OCI-LY3 (cell line): ENCODE measurements around the gene PPFIA2.

Experiments
- H2AFZ ChIP-seq: fragments of 200-600, 300-600 bp; shearing (Covaris generic); 2 replicates; pipeline ENCODE4 v1.6.0; 2014; ENCODE audit warnings: antibody characterized with exemption, low read depth, low read length
- H3K27ac ChIP-seq: fragments of 200-600, 300-600 bp; sonication (generic); 2 replicates; pipeline ENCODE4 v1.5.1; 2014; ENCODE audit warnings: mild to moderate bottlenecking, low read length, moderate library complexity, mixed read lengths
- H3K27me3 ChIP-seq: fragments of 200-600, 300-600 bp; sonication (generic); 2 replicates; pipeline ENCODE4 v1.6.1; 2014; ENCODE audit warnings: low read depth, low read length, mixed read lengths
- H3K36me3 ChIP-seq: fragments of 200-600, 300-600 bp; sonication (generic); replicated peaks from 2 replicates; pipeline ENCODE3; 2014; ENCODE audit warnings: low read depth, low read length, mixed read lengths
- H3K4me1 ChIP-seq: fragments of 300-600, 200-600 bp; sonication (generic); 2 replicates; pipeline ENCODE4 v1.6.1; 2014; ENCODE audit warnings: low read length, mixed read lengths
- H3K4me2 ChIP-seq: fragments of 200-600, 300-600 bp; sonication (generic); 2 replicates; pipeline ENCODE4 v1.6.1; 2014; ENCODE audit warnings: low read length, mixed read lengths
- H3K4me3 ChIP-seq: fragments of 300-600, 200-600 bp; sonication (generic); 2 replicates; pipeline ENCODE4 v1.5.1; 2014; ENCODE audit warnings: antibody characterized with exemption, mild to moderate bottlenecking, low read length, moderate library complexity
- H3K79me2 ChIP-seq: fragments of 300-600, 200-600 bp; shearing (Covaris generic); 2 replicates; pipeline ENCODE4 v1.6.1; 2014; ENCODE audit warnings: mild to moderate bottlenecking, low read length, mixed read lengths
- H3K9ac ChIP-seq: fragments of 300-600, 200-600 bp; shearing (Covaris generic); 2 replicates; pipeline ENCODE4 v1.6.0; 2014; ENCODE audit warnings: mild to moderate bottlenecking, low read length, moderate library complexity
- H3K9me3 ChIP-seq: fragments of 200-600, 300-600 bp; shearing (Covaris generic); 2 replicates; pipeline ENCODE4 v1.6.1; 2014; ENCODE audit warnings: low read length, mixed read lengths; ENCODE audit not compliant: insufficient read depth
- H4K20me1 ChIP-seq: fragments of 200-600, 300-600 bp; sonication (generic); 2 replicates; pipeline ENCODE4 v1.6.1; 2016; ENCODE audit warnings: low read length, mixed read lengths; ENCODE audit not compliant: insufficient read depth
- EZH2phosphoT487 ChIP-seq: fragments of 200-600 bp; shearing (Covaris generic); IDR thresholded peaks from 2 replicates; pipeline ENCODE4 v1.6.1; 2018; ENCODE audit warnings: antibody characterized with exemption, mixed run types, low read depth
- TF ChIP-seq, protein P1 (sequence below): fragments of 200-600, 300-600 bp; sonication (generic); IDR thresholded peaks from 2 replicates; pipeline ENCODE4 v1.5.1; 2014; ENCODE audit warnings: antibody characterized with exemption, low read length, low read depth

Gene PPFIA2

DNA sequence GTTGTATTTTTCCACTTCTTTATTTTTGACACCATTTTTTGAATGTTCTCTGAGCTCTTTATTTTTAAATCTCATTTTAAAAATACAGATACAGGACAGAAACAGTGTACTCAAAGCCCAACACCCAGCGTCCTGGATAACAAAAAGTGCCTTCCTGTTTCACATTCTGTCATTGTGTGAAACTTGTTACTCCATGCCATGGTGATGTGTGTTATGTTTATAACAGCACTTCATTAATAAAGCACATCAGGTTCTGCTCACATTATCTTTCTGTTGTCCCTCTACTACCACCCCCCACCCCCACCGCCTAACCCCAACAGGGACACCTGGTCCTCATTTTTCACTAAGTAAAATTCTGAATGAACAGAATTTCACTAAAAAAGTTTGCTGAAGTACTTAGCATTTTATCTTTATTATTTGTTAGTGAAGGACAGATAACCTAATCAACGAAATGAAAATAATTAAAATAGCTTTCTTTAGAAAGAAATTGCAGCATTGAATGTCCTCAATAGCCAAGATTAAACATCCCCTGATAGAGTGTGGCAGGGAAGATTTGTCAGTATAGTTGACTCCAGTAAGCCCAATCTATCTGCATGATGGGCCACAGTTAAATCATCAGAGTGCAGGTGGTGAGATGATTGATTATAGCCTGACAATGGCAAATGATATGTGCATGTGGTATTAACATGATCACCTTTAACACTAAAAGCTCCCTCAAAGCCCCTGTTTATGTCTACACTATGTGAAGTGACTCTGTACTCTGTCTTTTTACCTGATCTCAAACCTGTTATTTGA, 527.4 kb downstream of the PPFIA2 start:
- TF ChIP-seq, protein P1, sequence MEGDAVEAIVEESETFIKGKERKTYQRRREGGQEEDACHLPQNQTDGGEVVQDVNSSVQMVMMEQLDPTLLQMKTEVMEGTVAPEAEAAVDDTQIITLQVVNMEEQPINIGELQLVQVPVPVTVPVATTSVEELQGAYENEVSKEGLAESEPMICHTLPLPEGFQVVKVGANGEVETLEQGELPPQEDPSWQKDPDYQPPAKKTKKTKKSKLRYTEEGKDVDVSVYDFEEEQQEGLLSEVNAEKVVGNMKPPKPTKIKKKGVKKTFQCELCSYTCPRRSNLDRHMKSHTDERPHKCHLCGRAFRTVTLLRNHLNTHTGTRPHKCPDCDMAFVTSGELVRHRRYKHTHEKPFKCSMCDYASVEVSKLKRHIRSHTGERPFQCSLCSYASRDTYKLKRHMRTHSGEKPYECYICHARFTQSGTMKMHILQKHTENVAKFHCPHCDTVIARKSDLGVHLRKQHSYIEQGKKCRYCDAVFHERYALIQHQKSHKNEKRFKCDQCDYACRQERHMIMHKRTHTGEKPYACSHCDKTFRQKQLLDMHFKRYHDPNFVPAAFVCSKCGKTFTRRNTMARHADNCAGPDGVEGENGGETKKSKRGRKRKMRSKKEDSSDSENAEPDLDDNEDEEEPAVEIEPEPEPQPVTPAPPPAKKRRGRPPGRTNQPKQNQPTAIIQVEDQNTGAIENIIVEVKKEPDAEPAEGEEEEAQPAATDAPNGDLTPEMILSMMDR, result no peak
- no peak for TF ChIP-seq EZH2phosphoT487
- Histone ChIP-seq H3K27me3 (no peaks in the 10 kb centered on the region), H3K36me3 (no peaks in the 10 kb centered on the region), H3K27ac (no peak overlapping the region), H3K4me2 (peak overlapping the region; percentile 33), H3K9ac (no peak overlapping the region), H3K79me2 (no peaks in the 10 kb centered on the region), H3K4me1 (peaks cover 12% of the 10 kb centered on the region), H3K4me3 (no peak overlapping the region), H2AFZ (no peak overlapping the region), H4K20me1 (no peaks in the 10 kb centered on the region), H3K9me3 (no peaks in the 10 kb centered on the region)

DNA sequence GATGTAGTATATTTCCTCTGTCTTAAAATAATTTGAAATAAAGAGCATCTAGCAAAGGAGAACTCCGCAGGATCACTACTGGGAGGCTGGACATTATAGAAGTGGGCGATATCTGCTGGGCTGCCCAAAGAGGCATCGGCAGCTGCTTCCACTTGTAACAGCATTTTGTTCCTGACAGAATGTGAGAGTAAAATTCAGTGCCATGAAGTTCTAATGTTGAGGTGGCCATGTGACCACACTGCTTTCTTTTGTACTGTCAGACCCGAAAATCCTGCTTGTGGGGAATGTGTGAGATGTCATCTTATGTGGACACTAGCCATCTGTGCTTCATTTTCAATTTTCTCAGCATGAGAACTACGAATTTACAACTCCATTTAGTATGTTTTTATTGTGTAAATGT, 529.4 kb downstream of the PPFIA2 start:
- Histone ChIP-seq H3K4me2 (no peak overlapping the region), H3K36me3 (no peaks in the 10 kb centered on the region), H3K9ac (no peak overlapping the region), H3K27ac (no peak overlapping the region), H4K20me1 (no peaks in the 10 kb centered on the region), H3K4me1 (peaks cover 12% of the 10 kb centered on the region), H3K9me3 (no peaks in the 10 kb centered on the region), H2AFZ (no peak overlapping the region), H3K79me2 (no peaks in the 10 kb centered on the region), H3K4me3 (no peak overlapping the region), H3K27me3 (no peaks in the 10 kb centered on the region)
- TF ChIP-seq EZH2phosphoT487, result no peak
- TF ChIP-seq, protein P1, result no peak

GRCh38 chr12:81224626-81225025, 534.5 kb downstream of the PPFIA2 start:
- H3K4me1 ChIP-seq, result no peaks in the 10 kb centered on the region
- no peak overlapping the region for H3K4me3 ChIP-seq
- no peak overlapping the region for H3K9ac ChIP-seq
- no peak overlapping the region for H3K27ac ChIP-seq
- no peaks in the 10 kb centered on the region for H4K20me1 ChIP-seq
- no peak for TF ChIP-seq EZH2phosphoT487
- TF ChIP-seq, protein P1, result no peak
- H2AFZ ChIP-seq, result no peak overlapping the region
- H3K9me3 ChIP-seq, result no peaks in the 10 kb centered on the region
- no peaks in the 10 kb centered on the region for H3K36me3 ChIP-seq
- H3K27me3 ChIP-seq, result no peaks in the 10 kb centered on the region
- no peaks in the 10 kb centered on the region for H3K79me2 ChIP-seq
- no peak overlapping the region for H3K4me2 ChIP-seq

DNA sequence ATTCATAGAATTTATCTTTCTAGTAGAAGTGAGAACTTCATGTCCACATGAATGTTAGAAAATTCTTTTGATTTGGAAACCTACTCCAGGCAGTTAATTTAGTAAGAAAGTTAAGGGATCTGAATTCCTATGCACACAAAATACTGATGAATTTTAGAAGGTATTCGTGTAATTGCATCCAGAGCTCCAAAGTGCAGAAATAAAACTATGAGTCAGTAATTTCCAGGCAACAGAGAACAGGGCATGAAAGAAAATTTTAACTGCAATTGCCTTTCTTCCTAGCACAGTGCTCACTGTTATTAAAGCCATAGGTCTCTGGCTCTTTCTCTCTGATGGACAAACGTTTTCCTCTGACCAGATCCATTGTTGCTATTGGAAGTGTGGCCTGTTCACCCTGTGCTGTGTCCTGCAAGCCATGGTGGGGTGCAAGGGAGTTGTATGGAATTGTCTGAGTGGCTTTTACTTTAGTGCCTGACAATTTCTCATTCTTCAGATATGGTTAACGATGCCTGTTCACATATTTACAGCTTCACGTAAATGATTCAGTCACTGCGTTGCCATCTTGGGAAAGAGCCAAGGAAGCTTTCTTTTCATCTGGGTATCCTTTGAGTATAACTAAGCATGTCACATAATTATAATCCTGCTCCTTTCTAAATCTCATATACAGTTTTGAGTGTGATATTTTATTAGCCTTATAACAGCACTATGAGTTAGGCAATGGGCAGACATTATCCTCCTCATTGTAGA, 536.1 kb downstream of the PPFIA2 start:
- no peaks in the 10 kb centered on the region for H4K20me1 ChIP-seq
- TF ChIP-seq, protein P1, result no peak
- no peak for TF ChIP-seq EZH2phosphoT487
- H3K9ac ChIP-seq, result no peak overlapping the region
- H3K36me3 ChIP-seq, result no peaks in the 10 kb centered on the region
- H3K4me2 ChIP-seq, result no peak overlapping the region
- H3K27me3 ChIP-seq, result no peaks in the 10 kb centered on the region
- H2AFZ ChIP-seq, result no peak overlapping the region
- no peaks in the 10 kb centered on the region for H3K9me3 ChIP-seq
- H3K79me2 ChIP-seq, result no peaks in the 10 kb centered on the region
- H3K27ac ChIP-seq, result no peak overlapping the region
- H3K4me1 ChIP-seq, result no peaks in the 10 kb centered on the region
- no peak overlapping the region for H3K4me3 ChIP-seq
